ENCODE results near the gene CIAO3.

GRCh38 chr16:760065-760464 is 19.3 kb upstream of the CIAO3 start:
- TF ChIP-seq GATA3 (IDR thresholded peaks at IDR 0.05; ENCODE audit: low read depth, low read length) = no peak
- TF ChIP-seq GATA2 (IDR thresholded peaks at IDR 0.05; ENCODE audit: low read depth, low read length) = no peak
